GM10266 (cell line): ENCODE data around the gene CATSPERD.

ENCODE experiments used
- DNase-seq: peaks from one replicate; pipeline ENCODE4 v3.0.0; 2012; ENCODE audit errors: extremely low spot score
- TF ChIP-seq, protein P1 (sequence below): IDR thresholded peaks from 2 replicates; pipeline ENCODE4 v1.5.1; 2012; ENCODE audit warnings: mild to moderate bottlenecking, low read depth; ENCODE audit not compliant: control insufficient read depth, insufficient read depth; ENCODE audit errors: missing control alignments

CATSPERD gene

DNA sequence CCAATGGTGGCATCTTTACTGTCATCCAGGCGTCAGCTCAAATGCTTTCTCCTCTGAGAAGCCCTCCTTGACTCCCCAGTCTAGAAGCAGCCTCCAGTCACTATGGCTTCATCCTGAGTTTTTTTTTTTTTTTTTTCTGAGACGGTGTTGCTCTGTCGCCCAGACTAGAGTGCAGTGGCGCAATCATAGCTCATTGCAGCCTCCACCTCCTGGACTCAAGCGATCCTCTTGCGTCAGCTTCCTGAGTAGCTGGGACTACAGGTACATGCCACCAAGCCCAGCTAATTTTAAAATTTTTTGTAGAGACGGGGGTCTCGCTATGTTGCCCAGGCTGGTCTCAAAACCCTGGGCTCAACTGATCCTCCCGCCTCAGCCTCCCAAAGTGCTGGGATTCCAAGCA, 88.6 kb downstream of the CATSPERD start:
- TF ChIP-seq, protein P1, sequence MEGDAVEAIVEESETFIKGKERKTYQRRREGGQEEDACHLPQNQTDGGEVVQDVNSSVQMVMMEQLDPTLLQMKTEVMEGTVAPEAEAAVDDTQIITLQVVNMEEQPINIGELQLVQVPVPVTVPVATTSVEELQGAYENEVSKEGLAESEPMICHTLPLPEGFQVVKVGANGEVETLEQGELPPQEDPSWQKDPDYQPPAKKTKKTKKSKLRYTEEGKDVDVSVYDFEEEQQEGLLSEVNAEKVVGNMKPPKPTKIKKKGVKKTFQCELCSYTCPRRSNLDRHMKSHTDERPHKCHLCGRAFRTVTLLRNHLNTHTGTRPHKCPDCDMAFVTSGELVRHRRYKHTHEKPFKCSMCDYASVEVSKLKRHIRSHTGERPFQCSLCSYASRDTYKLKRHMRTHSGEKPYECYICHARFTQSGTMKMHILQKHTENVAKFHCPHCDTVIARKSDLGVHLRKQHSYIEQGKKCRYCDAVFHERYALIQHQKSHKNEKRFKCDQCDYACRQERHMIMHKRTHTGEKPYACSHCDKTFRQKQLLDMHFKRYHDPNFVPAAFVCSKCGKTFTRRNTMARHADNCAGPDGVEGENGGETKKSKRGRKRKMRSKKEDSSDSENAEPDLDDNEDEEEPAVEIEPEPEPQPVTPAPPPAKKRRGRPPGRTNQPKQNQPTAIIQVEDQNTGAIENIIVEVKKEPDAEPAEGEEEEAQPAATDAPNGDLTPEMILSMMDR, result no peak
- no peak for DNase-seq

DNA sequence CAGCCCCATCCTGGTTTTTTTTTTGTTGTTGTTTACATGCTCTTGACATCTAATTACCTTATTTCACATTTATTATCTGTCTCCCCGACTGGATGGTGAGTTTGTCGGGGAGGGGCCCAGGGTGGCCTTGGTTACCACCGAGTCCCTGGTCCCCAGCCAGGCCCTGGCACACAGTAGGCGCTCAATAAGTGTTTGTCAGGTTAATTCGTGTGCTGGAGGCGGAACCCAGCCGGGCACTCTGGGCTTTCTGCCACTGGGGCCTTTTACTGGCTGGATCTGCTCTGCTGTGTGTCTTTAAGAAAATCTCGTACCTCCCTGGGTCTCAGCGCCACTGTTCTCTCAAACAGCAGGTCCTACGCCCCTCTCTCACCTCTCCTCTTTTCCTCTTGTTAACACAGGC, 89.0 kb downstream of the CATSPERD start:
- DNase-seq, result no peak
- TF ChIP-seq, protein P1, result no peak

- no peak for DNase-seq
- TF ChIP-seq, protein P1, result no peak
These were observed 90.7 kb downstream of the CATSPERD start for GRCh38 chr19:5811117-5811516.

DNA sequence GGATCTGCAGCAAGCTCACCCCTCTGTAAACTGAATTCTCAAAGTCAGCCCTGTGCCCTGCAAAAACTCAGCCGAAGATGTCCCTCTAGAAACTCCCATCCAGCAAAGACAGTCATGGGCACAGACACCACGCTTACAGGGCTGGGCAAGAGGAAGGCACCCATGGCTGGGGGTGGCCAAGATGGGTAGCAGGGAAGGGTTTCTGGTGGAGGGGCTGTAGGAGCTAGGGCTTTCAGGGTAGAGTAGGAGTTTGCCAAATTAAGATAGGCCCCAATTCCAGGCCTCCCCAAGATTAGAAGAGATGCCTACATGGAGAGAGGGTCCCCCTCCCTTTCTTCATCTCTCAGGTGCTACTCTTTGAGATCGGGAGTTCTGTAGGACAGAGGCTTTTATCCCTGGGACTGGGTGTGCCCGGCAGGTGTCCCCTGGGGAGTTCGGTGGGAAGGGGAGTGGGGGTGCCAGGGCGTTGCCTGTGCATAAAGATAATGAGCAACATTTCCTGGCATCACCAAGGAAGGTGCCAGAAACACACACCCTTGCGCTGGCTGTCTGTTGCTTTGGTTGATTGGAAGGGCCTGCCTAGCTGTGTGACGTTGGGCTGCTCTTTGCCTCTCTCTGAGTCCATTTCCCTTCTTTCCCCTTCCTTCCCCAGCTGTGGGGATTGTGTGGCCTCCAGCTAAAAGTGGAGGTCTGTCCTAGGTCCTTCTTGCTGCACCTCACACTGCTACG, 93.8 kb downstream of the CATSPERD start:
- TF ChIP-seq, protein P1, result no peak
- DNase-seq, result no peak

DNA sequence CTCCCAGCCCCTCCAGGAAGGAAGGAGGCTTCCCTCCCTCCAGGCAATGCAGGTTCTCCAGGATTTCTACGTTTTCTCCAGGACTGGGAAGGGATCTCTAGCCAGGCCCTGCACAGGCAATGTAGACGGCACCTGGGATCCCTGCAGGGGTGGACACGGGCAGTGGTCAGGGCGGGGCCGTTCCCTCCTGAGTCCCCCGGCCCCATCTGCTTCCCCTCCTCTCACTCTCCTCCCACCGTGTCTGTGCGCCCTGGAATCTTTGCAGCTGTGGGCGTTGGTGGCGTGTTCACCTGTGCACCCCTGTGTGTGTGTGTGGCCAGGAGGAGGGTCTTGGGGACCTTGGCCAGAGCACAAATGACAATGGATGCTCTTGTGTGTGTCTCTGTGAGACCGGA, 94.4 kb downstream of the CATSPERD start:
- DNase-seq, result no peak
- TF ChIP-seq, protein P1, result no peak

DNA sequence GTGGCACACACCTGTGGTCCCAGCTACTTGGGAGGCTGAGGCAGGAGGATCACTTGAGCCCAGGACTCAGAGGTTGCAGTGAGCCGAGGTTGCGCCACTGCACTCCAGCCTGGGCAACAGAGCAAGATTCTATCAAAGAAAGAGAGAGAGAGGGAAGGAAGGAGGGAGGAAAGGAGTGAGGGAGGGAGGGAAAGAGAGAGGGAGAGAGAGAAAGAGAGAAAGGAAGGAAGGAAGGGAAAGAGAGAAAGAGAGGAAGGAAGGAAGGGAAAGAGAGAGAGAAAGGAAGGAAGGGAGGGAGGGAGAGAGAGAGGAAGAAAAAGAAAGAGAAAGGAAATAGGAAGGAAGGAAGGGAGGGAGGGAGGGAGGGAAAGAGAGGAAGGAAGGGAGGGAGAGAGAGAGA, 96.8 kb downstream of the CATSPERD start:
- TF ChIP-seq, protein P1, result no peak
- no peak for DNase-seq

GRCh38 chr19:5818594-5818993, 98.2 kb downstream of the CATSPERD start:
- TF ChIP-seq, protein P1, result no peak
- DNase-seq, result no peak
